Measurements from ENCODE around the gene PPP3CB.
A peak's percentile ranks its signal among the peaks of the same experiment; 100 is the strongest.

Gene PPP3CB

DNA sequence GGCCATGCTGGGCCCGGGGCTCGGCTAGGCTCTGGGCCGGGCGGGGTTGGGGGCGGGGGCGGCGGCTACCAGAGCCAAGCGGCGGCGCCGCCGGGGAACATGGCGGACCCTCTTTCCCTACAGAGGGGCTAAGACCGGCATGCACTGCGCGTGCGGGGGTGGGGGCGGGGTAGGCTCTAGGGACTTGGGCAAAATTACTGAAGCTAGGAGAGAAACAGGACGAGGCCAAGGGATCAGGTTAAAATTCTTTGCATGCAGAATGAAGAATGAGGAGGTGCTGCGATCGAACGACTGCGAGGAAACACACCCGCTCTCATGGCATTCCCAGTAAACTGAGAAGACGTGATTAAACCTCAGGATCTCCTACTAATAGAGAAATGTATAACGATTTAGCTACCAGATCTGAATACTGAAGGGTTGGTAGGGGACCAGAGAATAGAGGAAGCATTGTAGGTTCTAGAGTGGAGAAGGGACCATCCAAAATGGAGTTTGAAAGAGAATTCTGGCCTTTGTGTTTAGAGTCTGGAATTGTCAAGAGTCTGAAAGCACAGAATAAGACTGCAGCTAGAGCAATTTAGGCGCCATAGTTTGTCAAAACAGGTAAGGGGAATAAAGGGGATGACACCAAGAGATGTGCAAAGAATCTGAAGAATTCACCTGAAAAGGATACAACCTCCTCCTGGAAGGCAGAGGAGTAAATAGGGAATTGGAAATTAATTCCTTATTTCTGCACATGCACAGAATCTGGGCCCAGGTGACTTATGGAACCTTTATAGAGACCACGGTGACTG is at the start of gene PPP3CB:
TSS of gene PPP3CB (minus strand) at position 141 of the 791 bp plus-strand sequence. CDS start at position 6, 135 bp downstream.
- peak; percentile 89 for DNase-seq

DNA sequence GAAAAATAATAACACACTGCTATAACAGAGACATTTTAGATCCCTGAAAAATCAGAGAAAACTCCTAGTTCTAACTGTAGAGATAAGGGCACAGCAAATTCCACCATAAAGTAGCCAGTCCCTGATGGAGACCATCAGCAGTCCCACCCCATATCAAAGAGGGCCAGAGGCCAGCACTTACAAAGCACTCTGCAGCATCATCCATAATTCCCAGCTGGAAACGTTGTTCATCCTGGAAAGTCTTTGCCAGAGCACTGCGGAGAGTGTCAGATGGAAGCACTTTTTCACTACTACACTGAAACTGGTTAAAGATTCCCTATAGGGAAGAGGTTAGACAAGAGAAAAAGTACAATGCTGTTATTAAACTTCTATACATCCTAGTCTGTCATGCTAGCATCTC is 49.5 kb upstream of the PPP3CB start:
- DNase-seq: no peak

DNA sequence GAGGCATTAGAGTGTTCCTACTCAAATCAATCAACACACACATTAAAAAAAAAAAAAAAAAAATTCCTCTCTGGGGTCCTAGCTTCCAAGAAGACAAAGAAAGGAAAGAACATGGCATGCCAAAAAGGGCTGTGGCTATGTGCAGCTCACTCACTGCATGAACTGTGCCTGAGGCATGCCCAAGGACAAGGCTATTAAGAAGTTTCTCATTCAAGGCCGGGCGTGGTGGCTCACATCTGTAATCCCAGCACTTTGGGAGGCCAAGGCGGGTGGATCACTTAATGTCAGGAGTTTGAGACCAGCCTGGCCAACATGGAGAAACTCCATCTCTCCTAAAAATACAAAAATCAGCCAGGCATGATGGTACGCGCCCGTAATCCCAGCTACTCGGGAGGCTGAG is 41.9 kb upstream of the PPP3CB start:
- no peak for DNase-seq

DNA sequence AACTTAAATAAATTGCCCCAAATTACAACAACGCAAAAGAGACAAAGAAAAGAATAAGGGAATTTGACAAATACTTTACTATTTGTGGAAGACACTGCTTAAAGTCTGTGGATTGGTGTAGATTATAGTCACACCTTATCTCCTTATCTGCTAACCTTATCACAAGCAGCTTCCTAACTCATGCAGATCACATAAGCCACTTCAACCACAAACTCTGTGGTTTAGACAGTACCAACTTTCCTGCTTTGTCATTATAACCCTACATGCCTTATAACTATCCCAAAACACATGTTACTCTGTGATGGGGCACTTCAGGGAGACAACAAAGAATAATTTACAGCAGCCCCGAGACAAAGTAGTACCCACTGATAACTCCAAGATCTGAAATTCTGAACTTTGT is 41.5 kb upstream of the PPP3CB start:
- no peak for DNase-seq

DNA sequence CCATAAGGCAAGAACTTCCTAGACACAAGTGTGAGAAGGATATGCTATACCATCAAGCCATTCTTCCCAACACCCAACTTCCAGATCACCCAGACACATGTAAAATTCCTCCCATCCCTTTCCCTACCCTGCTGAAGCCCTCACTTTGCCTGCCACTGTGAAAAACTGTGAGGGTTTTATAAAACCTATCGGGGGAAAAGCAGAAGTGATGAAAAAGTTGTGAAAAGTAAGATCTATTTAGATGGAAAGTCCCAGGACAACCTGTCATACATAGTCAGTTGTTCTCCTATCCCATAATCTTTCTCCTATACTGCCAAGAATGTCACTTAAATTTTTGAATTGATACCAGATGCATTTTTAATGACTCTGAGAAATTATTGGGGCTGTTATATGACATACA is 39.0 kb upstream of the PPP3CB start:
- no peak for DNase-seq

DNA sequence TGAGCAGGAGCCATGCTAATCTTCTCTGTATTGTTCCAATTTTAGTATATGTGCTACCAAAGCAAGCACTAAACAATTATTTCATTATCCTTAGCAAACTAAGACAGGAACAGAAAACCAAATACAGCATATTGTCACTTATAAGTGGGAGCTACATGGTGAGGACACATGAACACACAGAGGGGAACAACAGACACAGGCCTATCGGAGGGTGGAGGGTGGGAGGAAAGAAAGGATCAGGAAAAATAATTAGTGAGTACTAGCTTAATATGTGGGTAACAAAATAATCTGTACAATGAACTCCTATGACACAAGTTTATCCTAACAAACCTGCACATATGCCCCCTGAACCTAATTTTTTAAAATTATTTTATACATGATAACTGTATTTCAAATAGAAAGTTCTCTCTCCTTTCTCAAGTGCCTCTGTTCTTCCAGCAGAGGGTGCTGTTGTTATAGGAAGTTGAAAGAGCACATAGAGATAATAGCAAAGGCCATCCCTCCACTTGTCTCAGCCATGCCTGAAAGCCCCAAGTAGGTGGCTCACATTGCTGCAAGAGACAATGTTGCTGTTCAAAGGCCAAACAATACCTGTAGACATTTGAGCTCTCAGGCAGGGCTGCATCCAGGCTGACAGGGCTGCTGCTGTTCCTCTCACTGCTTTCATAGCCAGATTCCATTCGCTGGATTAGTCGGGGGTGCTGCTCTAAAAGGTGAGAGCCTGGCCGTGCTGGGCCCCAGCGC is 33.4 kb upstream of the PPP3CB start:
- DNase-seq: peak; percentile 5

DNA sequence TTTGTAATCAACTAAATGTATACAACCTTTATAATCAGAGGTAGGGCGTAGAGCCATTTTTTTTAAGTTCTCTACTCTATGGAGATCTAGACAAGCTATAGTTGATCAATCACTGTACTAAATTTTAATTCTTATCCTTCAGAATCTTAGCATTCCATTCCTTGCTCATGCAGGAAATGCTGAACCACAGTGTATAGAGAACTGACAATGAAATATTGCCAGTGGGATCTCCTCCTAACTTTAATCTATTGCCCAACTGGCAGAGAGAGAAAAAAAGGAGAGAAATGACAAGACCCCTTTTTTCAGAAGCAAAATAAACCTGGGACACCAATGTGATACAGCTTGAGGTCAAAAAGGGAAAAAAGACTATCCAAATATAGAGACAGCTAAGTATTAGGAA is 26.4 kb upstream of the PPP3CB start:
- DNase-seq: no peak

DNA sequence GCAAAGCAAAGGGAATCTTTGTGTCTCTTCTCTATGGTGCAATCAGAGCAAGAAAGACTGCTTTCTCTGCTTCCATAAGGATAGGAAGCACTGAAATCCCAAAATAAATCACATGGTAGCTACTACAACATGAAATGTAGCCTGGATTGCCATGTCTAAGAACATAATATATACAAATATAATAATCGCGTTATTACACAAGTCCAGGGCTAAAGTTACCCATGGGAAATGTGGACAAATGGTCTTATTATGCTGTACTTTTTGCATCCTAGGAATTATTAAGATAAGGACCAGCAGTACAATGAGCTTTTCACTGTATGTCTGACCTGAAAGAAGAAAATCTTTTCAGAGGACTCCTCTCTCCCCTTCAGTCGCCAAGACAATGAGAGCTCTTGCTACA is 23.5 kb upstream of the PPP3CB start:
- no peak for DNase-seq

DNA sequence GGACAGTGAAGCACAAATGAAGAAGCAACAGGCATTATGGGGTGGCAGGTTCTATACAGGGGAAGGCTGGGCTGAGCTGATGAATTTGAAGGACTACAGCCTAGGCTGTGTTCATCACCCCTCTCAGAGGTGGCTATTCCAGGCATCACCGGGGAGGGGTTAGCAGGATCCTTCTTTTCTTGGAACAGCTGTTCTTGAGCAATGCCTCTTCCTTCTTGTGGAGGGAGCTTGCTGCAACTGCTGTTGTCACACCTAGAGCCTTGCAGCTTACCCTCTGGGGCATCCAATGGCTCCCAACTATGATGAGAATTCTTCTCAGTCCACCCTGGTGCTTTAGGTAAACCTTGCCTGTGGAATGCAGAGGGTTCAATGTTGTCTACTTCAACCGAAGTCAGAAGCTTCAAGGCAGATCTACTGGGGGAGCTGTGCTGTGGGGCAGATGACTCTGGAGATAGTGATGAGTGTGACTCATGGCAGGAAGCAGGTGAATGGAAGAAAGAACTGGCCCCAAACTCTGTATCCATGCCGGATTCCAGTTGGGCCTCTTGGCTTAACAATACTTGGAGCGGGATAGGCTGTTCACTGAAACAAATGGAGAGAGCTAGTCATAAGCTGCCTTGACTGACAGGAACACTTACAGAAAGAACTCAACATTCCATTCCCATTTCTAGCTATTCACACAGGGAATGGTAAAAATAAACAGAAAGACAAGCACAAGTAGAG is 21.5 kb upstream of the PPP3CB start:
- DNase-seq: no peak

DNA sequence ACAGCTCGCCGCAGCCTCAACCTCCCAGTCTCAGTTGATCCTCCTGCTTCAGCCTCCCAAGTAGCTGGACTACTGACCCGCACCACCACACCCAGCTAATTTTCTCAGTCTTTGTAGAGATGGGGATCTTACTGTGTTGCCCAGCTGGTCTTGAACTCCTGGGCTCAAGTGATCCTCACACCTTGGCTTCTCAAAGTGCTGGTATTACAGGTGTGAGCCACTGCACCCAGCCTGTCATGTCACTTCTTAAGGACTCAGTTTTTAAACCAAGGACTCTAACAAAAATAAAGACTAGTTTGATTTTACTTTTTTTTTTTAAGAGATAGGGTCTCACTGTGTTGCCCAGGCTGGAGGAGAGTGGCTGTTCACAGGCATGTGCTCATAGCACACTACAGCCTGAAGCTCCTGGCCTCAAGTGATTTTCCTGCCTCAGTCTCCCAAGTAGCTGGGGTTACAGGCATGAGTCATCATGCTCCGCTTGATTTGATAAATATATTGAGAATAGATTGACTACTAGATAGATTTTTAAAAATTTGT is 16.5 kb upstream of the PPP3CB start:
- no peak for DNase-seq

DNA sequence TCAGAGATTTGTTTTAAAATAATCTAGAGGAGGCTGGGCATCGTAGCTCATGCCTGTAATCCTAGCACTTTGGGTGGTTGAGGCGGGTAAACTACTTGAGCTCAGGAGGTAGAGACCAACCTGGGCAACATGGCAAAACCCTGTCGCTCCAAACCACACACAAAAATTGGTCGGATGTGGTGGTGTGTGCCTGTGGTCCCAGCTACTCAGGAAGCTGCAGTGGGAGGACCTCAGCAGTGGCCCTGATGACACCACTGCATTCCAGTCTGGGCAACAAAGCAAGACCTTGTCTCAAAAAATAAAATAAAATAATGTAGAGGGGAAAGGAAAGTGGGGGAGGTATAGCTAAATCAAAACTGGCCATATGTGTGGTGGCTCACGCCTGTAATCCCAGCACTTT is 13.9 kb upstream of the PPP3CB start:
- no peak for DNase-seq

DNA sequence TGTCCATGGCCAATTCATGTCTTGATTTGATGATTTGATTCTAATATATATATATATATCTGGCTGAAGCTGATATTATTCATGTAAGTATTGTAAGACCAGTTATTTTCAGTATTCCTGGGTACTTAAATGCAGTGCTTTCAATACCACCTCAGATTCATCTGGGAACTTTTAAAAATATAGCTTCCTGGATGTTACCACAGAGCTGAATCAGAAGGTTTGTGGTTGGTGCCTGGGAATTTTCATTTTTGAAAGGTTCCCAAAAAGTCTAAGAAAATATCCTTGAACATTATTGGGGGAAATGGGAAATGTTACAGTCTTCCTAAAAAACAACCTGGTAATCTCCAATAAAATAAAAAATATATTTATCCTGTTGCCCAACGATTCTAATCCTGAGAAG is 10.7 kb upstream of the PPP3CB start:
- DNase-seq: no peak

DNA sequence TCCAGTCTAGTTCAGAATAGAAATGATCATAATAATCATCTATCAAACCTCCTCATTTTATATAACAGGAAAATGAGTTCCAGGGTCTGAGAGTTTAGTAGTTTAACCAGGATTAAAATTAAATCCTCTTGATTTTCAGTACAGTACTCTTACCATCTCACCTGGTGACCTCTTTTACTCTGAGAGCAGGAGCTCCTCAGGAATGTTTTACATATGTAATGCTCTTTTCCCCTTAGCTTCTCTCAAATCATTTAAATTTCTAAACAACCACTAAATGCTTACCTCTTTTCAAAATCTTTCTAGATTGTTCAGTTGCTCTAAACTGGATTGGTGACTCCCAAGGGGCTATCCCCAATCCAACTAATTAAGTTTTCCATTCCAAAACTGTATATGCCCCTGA is 10.2 kb upstream of the PPP3CB start:
- DNase-seq: no peak

DNA sequence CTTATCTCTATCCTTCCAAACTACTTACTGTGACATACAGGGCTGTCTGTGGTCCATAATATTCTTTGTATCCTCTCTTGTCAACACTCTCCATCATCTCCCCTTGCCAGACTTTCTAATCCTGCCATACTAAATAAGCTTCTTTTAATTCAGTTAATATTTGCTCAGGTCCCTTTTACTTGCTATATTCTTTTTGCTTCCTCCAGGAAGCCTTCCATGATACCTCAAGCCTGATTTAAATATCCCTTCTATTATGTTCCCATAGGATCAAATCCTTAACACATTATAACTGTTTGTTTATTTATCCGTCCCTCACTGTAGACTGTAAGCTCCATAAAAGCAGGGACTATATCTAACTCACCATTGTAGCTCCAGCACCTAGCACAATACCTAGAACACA is 7.2 kb upstream of the PPP3CB start:
- no peak for DNase-seq

DNA sequence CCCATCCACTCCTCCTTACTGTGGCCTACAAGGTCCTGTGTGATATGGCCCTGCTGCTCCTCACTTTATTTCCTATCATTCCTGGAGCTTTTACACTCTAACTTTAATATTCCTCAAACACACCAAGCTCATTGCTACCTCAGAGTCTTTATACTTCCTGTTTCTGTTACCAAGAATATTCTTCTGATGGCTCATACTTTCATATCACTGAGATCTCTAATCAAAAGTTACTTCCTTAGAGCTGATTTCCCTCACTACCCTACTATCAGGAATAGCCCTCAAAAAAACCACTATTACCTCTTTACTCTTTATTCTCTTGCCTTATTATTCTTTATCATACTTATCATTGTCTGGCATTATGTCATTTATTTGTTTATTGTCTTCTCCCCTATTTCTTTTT is 5.8 kb upstream of the PPP3CB start:
- no peak for DNase-seq

DNA sequence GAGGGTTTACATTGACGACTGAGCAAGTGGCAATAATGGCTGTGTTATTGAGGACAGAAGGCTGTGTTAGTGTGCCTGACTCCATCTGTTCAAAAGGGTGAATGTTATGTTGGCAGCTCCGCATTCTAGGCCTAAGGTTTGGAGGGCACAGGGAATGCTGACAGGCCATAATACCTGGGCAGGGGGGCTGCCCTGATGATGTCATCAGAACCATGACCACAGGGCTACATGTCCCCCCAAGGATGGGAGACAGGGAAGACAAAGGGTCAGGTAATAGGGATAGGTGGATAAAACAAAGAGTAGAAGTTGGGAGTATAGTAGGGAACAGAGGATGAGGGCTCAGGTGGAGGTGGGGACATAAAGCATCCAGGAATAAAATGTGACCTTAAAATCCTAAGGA is 1.8 kb upstream of the PPP3CB start:
- DNase-seq: no peak

DNA sequence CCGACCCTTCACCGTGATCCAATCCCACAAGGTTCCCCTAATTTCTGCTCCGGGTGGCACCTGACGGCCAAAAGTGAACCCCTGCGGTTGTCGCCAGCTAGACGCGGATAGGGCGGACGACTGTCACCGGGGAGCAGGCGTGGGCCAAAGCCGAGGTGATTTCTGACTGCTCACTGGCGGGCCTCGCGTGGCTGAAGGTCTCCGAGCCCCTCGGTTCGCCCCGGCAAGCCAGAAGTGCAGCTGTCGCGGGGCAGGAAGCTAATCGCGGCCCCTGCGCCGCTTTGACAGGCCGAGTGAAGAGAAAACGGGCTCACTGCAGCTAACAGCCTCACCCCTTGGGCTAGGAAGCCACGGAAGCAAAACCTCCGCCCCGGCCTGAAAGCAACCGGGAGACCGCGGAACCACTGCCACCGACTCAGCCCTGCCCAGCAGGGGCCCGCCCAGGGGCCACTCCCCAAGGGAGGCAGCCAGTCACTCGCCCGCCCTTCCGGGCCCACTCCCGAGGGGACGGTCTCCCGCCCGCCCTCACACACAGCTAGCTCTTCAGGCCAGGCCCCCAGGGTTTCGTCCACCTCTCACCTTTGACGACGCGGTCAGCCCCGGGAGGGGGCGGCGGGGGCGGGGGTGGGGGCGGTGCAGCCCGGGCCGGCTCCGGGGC is 469 bp downstream of the PPP3CB start:
- DNase-seq: peak; percentile 79

DNA sequence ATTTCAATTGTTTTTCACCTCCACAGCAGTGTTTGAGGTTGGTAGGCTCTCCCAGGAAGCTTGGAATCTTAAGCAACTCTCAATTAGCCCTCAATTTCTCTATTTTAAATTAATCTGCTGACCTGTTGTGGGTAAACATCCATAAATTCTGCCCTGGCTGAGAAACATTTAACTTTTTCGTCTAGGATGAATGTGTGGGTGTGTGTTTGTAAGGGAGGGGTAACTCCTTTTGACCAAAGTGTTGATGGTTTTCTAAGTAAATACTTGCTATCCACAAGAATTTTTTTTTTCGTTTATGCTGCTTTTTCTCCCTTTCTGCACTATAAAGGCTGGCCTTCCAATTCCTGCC is 973 bp downstream of the PPP3CB start:
- no peak for DNase-seq

DNA sequence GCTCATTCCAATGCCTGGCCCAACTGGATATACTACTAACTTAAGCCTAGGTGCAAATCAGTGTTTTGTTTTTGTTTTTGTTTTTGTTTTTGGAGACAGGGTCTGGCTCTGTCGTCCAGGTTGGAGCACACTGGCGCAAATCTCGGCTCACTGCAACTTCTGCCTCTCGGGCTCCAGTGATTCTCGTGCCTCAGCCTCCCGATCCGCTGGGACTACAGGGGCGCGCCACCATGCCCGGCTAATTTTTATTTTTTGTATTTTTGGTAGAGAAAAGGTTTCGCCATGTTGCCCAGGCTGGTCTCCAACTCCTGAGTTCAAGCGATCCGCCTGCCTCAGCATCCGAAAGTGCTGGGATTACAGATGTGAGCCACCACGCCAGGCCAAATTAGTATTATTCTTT is 1.6 kb downstream of the PPP3CB start:
- no peak for DNase-seq

DNA sequence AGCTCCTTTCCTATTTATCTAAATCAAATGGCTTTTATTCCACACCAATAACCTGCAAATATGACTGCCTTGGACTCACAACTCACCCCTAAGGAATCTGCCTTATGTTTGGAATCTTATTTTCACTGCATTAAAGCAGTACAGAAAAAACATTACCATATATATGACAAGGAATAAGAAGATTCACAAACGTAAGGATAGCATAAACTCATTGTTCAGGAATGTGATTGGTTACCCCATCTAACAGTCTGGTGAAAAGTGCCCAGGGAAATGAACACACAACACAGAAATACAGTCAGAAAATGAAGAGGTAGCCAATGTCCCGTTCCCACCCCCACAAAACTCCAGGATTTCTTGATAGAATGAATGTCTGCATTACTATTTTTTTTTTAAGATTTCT is 2.0 kb downstream of the PPP3CB start:
- DNase-seq: no peak

DNA sequence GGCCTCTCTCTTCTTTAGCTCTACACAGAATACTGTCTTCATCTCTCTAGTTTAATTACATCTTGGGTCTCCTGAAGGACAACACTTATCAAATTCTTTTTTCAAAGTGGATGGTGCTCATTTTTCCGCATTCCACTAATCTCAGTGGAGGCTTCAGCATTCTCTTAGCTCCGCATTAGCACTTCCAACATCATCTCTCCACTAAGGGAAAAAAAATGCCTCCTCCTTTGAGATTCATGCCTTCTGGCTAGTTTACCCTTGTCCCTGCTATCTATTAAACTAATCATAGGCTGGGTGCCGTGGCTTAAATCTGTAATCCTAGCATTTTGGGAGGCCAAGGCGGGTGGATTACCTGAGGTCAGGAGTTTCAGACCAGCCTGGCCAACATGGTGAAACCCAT is 9.2 kb downstream of the PPP3CB start:
- no peak for DNase-seq

DNA sequence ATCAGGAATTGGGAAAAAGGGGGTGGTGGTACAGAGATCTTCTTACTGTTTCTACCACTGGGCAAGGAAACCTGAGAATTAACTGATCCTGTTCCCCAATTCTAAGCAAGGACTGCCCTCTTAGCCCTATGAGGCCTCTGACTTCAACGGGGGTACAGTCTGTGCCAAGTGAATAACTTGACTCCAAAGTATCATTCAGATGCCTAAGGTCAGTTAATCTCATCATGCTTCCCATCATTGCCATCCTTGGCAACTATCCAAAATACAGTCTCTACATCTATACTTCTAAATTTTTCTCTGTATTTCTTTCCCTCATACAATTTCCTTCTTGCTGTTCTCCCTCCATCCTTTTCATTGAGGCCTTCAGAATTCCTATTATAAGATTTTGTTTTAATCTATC is 10.5 kb downstream of the PPP3CB start:
- no peak for DNase-seq

DNA sequence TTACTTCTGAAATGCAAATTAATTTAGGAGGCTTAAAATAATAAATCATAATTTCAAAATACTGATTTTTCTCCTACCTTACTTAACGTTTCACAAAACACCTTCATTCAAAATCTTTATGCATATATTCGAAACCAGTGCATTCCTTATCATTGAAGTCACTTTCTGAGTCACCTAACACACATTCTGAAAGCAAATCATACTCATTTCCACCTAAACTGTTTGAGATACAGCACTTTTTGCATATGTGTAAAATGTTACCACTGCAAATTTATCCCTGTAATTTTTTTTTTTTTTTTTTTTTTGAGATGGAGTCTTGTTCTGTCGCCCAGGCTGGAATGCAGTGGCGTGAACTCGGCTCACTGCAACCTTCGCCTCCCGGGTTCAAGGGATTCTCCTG is 15.7 kb downstream of the PPP3CB start:
- DNase-seq: no peak

All from stimulated activated CD4-positive, alpha-beta T cell treated with anti-CD3 and anti-CD28 coated beads, Interleukin-12 subunit alpha, Interleukin-12 subunit beta, amount 100 ng/mL, for 4 hours (primary cell).